GM12892 (cell line): ENCODE measurements around the gene NUP107.

Experiments
- POLR2A ChIP-seq: IDR thresholded peaks from 2 replicates; pipeline ENCODE4 v1.6.1; 2011; ENCODE audit warnings: low read depth, low read length, control low read depth
- TAF1 ChIP-seq: IDR thresholded peaks from 2 replicates; pipeline ENCODE4 v1.6.1; 2011; ENCODE audit warnings: low read depth, mild to moderate bottlenecking, control low read depth, low read length, borderline replicate concordance

DNA sequence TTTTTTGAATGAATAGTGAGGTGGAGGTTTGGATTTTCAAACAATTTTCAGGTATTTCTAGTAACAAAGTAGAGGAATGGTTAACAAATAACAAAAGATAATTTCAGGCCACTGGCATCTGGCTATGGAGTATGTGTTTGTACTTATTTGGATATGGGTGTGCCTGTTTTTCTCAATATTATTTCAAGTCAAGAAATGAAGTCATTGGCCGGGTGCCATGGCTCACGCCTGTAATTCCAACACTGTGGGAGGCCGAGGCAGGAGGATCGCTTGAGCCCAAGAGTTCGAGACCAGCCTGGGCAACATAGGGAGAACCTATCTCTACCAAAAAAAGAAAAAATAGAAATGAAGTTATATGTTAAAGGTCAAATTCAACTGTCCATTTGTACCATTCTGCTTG, 73.1 kb downstream of the NUP107 start:
- no peak for TF ChIP-seq TAF1
- no peak for TF ChIP-seq POLR2A
